Putamen (tissue), 1 donor: ENCODE data around the gene ORM2.
"Not testable (repeated sequence)": the region's sequence is repeated elsewhere in the genome, so short reads cannot be mapped to it uniquely, and the experiment has no call there.

Experiments used
- DNase-seq: peaks from one replicate; pipeline ENCODE4 v3.0.0-alpha.2; 2016; ENCODE audit warnings: low spot score

ORM2 gene

DNA sequence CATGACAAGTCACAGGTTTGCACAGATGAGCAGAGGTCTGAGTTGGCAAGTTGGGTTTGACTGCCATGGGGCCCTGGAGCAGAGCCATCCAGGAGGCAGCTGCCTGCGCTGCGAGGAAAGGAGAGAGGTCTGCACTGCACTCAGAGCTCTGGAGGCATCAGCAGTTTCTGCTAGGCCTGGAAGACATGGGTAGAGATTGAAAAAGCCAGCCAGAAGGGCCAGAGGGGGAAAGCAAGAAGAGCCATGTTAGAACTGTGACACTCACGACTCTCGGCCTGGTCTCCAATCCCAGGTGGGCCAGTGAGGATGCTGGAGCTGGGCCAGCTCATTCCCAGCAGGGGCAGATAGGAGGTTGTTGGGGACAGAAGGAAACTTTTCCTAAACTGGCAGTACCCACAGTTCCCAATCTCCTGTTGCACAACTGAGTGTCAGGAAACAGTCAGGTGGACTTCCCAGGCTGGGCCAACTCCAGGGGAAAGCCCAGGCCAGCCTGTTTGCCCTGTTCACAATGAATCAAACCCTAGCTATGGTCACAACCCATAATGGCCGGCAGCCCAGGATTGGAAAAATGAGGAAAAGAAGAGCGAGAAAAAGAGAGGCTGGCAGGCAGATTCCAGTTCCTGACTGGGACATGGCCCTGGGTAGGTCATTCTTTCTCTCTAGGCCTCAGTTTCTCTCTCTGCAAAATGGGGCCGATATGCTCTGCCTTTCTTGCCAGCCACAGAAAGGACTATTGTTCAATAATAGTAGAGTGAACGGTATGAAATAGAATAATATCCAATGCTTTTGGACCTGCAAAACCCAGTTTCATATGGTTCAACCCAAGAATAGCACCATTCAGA is 14.6 kb upstream of the ORM2 start:
- DNase-seq: no peak

DNA sequence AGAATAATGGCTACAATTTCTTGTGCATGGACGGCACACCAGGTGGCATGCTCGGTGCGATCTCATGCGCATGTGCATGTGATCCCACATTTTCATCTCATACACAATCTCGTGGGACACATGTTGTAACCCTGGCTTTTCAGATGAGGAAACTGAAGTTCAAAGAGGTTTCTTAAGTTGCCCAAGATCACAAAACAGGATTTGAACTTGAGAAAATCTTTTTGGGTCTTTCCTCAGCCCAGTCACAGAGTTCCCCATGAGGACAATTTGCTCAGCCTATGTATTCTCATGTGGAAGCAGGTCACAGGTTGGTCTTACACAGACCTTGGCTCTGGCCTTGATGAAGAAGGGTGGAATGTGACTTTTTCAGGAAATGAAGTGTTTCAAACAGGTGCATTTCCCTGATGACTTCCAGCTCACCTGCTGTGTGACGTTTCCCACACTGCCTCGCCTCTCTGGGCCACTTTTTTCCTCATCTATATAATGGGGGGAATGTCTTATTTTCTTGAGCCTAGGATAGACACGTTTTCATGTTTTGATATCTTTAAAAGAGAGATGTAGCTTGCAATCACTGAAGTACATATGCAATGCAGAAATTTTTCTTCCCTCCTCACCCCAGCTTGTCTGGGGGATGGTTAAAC is 13.8 kb upstream of the ORM2 start:
- DNase-seq: no peak

DNA sequence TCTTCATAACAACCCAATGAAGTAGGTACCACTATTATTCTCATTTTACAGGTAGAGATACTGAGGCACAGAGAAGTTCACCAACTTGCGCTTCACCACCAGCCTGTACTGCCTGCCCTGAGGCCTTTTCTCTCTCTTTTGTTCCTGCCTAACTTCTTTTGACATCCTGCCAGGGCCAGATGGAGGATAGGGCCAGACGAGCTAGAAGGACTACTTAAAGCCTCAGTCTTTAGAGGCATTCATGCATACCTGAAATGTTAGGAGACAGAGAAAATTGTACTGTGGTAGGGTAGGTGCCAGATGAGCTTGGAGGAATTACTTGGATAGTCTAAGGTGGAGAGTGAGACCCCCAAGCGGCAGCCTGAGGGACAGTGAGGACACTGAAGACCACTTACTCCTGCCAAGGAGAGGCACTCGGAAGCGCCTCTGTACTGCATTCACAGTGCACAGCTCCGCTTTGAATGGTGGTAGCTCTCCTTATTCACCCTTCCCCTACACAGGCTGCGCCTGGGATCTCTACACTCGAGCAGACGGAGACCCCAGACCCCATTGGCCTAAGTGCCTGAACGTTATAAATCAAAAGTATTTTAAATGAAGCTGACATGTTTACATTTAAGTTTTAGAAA is 13.0 kb upstream of the ORM2 start:
- DNase-seq: no peak

DNA sequence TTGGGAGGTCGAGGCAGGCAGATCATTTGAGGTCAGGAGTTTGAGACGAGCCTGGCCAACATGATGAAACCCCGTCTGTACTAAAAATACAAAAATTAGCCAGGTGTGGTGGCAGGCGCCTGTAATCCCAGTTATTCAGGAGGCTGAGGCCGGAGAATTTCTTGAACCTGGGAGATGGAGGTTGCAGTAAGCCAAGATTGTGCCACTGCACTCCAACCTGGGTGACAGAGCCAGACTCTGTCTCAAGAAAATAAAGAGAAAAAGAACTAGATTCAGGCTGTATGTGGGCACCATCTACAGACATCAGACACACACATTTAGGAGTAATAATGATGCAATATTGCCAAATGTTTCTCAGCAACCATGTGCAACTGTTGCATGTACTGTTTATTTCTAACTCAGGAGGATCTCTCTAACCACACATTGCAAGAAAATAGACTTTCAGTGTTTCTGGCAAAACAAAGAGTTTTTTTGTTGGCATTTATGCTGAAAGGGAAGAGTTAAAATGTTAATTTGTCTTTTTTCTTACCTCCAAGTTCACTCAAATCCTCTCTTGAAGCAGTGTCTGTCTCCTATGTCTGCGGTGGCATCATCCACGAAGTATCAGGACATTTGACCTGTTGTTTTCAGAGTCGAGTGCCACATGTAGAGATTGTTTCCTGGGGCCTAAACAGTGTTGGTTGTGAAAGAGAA is 11.9 kb upstream of the ORM2 start:
- DNase-seq: no peak

DNA sequence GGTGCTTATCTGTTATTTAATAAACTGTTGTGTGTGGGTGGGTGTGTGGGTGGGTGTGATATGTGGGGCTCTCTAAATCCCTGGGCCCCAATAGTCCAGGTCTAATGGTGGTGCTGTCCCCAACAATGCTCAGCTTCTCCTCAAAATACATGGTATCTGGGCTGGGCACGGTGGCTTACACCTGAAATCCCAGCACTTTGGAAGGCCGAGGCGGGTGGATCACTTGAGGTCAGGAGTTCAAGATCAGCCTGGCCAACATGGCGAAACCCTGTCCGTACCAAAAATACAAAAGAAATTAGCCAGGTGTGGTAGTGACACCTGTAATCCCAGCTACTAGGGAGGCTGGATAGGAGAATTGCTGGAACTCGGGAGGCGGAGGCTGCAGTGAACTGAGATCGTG is 11.3 kb upstream of the ORM2 start:
- DNase-seq: no peak

DNA sequence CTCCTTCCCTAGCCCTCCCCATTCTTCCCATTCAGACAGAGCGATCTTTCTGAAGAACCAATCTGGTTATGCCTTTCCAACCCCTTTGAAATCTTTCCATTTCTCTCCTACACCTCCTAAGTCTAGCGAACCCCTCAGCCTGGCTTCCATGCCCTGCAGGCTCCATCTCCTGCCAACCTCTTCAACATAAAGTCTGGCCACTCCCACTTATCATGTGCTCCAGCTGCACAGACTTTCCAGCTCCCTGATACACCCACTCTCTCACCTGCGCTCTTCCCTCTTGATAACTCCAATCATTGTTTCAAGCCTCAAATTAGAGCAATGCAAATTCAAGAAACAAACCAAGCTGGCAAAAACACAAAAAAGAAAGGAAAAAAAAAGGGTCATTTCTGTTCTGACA is 10.5 kb upstream of the ORM2 start:
- peak; percentile 29 for DNase-seq

DNA sequence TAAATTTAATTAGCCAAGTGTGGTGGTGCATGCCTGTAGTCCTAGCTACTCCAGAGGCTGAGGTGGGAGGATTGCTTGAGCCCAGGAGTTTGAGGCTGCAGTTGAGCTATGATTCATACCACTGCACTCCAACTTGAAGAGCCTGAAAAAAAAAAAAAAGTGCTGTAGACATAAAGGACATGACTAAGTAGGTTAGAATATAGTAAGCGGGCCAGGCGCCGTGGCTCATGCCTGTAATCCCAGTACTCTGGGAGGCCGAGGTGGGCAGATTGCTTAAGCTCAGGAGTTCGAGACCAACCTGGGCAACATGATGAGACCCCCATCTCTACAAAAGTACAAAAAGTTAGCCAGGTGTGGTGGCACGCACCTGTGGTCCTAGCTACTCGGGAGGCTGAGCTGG is 9.0 kb upstream of the ORM2 start:
- not testable (repeated sequence) for DNase-seq

DNA sequence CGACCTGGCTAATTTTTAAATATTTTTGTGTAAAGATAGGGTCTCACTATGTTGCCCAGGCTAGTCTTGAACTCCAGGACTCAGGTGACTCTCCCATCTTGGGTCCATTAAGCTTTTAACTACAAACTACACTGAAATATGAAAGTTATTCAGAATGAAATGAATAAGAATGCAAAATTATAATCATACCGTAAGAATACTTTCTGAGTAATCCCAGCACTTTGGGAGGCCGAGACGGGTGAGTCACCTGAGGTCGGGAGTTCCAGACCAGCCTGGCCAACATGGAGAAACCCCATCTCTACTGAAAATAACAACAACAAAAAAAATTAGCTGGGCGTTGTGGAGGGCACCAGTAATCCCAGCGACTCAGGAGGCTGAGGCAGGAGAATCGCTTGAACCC is 7.9 kb upstream of the ORM2 start:
- DNase-seq: no peak

DNA sequence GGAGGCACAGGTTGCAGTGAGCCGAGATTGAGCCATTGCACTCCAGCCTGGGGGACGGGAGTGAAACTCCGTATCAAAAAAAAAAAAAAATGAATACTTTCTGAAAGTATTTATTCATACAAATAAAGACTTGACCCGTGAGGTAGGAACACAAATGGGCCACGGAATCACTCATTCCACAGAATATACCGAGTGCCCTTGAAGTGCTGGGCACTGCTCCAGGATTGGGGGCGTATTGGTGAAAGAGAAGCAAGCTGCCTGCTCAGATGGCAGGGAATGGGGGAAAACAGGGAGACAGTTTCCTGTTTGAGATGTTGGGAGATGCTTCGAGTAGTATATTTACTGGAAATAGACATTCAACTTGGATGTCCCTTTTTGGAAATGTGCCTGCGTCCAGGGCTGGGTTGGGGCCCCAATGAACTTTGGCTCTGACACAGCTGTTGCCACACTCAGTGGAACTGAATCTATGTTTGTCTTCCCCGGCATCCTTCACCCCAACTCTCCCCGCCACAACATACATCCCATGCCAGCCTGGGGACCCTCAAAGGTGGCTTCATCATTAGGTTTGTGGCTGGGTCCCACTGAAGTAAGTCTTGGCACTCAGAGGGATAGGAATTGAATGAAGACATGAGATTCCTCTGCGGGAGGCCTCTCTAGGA is 7.4 kb upstream of the ORM2 start:
- not testable (repeated sequence) for DNase-seq

DNA sequence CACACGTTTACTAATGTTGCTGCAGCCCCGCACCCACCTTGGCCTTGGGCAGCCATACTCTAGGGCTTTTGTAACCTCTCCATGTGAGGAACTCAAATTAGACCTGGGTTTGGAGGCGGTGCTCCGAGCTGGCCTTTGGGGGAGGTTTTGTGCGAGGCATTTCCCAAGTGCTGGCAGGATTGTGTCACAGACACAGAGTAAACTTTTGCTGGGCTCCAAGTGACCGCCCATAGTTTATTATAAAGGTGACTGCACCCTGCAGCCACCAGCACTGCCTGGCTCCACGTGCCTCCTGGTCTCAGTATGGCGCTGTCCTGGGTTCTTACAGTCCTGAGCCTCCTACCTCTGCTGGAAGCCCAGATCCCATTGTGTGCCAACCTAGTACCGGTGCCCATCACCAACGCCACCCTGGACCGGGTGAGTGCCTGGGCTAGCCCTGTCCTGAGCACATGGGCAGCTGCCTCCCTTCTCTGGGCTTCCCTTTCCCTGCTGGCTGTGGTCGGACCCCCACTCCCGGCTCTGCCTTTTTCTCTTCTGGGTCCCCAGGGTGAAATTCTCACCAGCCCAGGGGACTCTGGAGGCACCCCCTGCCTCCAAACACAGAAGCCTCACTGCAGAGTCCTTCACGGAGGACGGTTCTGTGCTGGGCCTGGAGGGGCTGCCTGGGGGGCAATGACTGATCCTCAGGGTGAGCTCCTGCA is 6.7 kb upstream of the ORM2 start, which contains the start of gene ORM1:
ORM1 (plus strand) TSS at position 268 of the 701 bp plus-strand sequence; CDS start at position 304, 36 bp downstream.
- not testable (repeated sequence) for DNase-seq

DNA sequence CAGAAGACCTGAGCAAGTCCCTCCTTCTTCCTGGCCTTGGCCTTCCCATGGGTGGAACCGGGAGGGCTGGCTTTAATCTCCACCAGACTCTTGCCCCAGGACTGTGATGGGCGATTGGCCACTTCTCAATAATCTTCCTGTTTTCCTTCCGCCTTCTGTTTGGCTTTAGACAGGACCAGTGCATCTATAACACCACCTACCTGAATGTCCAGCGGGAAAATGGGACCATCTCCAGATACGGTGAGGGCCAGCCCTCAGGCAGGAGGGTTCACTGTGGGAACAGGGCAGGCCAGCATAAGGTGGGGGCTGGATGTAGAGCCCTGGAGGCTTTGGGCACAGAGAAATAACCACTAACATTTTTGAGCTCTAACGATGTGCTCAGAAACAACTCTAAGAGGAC is 5.8 kb upstream of the ORM2 start:
- DNase-seq: not testable (repeated sequence)

DNA sequence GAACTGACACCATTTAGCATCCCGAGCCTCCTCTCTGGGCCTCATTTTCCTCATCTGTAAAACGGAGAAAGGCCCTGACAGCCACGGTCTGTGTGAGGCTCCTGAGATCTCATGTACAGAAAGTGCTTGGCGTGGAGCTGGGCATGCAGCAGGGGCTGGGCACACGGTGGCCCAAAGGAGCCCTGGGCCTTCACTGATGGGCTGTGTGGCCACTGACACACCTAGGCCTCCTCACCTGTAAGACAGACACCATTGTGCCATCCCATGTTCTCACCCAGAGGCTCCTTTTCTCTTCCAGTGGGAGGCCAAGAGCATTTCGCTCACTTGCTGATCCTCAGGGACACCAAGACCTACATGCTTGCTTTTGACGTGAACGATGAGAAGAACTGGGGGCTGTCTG is 5.2 kb upstream of the ORM2 start:
- no peak for DNase-seq

DNA sequence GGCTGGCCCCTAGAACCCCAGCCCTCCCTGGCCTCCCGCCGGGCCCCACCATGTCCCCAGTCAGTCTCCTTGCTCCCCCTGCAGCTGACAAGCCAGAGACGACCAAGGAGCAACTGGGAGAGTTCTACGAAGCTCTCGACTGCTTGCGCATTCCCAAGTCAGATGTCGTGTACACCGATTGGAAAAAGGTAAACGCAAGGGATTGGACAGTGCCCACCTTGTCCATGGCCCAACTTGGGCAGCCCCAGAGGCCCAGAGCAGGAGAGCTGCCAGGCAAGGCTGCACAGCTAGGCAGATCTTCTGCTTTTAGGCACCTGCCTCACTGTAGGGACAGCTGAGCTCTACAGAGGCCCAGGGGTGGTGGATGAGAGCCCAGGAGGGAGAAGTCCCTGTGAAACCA is 4.7 kb upstream of the ORM2 start:
- not testable (repeated sequence) for DNase-seq

DNA sequence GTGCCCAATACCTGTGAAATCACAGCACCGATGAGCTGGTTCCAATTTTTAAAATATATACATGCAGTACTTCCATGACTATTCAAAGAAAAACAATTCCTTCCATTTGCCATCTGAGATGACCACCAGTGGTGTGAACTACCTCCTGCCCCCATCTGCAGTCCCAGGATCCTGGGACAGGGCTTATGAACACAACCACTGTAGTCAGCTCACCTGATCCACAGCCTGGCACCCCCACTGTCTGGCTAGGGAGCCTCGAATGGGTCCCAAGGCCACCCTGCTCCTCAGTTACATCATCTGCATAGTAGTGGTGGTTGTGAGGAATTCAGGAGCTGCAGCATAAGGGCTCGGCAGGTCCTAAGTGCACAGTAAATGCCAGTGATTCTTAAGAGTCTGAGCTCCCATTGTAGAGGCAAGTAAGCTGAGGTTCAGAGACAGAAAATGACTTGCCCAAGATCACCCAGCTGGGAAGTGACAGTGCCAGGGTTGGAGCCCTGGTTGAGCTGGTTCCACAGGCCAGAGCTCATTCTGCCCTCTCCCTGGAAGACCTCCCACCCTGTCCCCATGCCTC is 3.9 kb upstream of the ORM2 start:
- not testable (repeated sequence) for DNase-seq

DNA sequence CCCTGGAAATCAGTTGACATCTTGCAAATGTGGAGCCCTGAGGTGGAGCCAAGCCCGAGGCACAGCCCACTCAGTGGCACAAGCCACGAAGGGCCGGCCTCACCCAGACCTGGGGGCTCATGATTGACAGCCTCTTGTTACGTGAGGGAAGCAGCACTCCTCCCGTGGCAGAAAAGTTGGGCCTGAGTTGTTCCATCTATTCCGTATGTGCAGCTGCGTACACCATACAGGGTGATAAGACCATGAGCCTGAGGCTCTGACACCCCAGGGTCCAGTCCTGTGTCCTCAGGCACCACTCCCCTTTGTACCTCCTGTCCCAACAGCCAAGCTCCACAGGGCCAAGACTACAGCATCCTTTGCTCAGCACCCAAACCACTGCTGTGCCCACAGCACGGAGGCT is 1.9 kb upstream of the ORM2 start:
- DNase-seq: no peak

DNA sequence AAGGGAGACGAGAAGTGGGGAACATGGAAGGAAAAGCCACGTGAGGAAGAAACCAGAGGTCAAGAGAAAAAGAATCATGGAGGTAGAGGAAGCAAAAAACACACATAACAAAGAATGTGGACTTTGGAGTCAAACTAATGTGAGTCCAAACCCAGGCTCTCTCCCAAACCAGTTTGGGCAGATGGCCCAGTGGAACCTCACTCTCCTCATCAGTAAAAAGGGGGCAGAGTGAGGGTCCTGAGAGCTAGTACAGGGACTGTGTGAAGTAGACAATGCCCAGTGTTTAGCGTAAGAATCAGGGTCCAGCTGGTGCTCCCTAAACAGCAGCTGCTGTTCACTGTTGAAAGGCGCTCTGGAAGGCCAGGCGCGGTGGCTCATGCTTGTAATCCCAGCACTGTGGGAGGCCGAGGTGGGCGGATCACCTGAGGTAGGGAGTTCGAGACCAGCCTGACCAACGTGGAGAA is 1.3 kb upstream of the ORM2 start:
- DNase-seq: not testable (repeated sequence)

DNA sequence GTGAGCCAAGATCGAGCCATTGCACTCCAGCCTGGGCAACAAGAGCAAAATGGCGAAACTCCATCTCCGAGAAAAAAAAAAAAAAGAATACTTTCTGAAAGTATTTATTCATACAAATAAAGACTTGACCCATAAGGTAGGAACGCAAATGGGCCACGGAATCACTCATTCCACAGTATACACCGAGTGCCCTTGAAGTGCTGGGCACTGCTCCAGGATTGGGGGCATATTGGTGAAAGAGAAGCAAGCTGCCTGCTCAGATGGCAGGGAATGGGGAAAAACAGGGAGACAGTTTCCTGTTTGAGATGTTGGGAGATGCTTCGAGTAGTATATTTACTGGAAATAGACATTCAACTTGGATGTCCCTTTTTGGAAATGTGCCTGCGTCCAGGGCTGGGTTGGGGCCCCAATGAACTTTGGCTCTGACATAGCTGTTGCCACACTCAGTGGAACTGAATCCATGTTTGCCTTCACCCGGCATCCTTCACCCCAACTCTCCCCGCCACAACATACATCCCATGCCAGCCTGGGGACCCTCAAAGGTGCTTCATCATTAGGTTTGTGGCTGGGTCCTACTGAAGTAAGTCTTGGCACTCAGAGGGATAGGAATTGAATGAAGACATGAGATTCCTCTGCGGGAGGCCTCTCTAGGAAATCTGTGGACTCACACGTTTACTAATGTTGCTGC is 588 bp upstream of the ORM2 start:
- not testable (repeated sequence) for DNase-seq

DNA sequence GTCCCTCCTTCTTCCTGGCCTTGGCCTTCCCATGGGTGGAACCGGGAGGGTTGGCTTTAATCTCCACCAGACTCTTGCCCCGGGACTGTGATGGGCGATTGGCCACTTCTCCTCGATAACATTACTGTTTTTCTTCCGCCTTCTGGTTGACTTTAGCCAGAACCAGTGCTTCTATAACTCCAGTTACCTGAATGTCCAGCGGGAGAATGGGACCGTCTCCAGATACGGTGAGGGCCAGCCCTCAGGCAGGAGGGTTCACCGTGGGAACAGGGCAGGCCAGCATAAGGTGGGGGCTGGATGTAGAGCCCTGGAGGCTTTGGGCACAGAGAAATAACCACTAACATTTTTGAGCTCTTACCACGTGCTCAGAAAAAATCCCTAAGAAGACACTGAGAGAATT is 967 bp downstream of the ORM2 start:
- DNase-seq: no peak

DNA sequence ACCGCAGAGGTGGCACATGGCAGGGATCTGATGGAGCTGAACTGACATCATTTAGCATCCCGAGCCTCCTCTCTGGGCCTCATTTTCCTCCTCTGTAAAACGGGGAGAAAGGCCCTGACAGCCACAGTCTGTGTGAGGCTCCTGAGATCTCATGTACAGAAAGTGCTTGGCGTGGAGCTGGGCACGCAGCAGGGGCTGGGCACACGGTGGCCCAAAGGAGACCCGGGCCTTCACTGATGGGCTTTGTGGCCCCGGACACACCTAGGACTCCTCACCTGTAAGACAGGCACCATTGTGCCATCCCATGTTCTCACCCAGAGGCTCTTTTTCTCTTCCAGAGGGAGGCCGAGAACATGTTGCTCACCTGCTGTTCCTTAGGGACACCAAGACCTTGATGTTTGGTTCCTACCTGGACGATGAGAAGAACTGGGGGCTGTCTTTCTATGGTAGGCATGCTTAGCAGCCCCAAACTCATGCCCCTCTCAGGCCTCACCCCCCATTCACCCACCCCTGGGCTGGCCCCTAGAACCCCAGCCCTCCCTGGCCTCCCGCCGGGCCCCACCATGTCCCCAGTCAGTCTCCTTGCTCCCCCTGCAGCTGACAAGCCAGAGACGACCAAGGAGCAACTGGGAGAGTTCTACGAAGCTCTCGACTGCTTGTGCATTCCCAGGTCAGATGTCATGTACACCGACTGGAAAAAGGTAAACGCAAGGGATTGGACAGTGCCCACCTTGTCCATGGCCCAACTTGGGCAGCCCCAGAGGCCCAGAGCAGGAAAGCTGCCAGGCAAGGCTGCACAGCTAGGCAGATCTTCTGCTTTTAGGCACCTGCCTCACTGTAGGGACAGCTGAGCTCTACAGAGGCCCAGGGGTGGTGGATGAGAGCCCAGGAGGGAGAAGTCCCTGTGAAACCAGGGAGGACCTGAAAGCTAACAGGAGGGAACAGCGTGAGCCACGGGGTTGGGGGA is 1.8 kb downstream of the ORM2 start:
- not testable (repeated sequence) for DNase-seq
